Trophoblast cell (in vitro differentiated cells and primary cell): Measurements from ENCODE around the gene TMEM30A.

ENCODE experiments used
- DNase-seq, 2 donors: peaks; one replicate each; pipeline ENCODE4 v3.0.0-alpha.2; 2016
- H2AFZ ChIP-seq: 2 replicates; pipeline ENCODE4 v1.6.1; 2013; ENCODE audit warnings: low read length, moderate library complexity, mild to moderate bottlenecking; ENCODE audit not compliant: insufficient read depth, poor library complexity
- H2AK5ac ChIP-seq: 2 replicates; pipeline ENCODE4 v1.6.1; 2013; ENCODE audit warnings: mild to moderate bottlenecking, low read length
- H2BK120ac ChIP-seq: 2 replicates; pipeline ENCODE4 v1.6.1; 2013; ENCODE audit warnings: low read length, mild to moderate bottlenecking, moderate library complexity; ENCODE audit not compliant: insufficient read depth, poor library complexity
- H2BK12ac ChIP-seq: 2 replicates; pipeline ENCODE4 v1.6.1; 2013; ENCODE audit warnings: mild to moderate bottlenecking, low read length, moderate library complexity
- H2BK5ac ChIP-seq: 2 replicates; pipeline ENCODE4 v1.6.1; 2013; ENCODE audit warnings: low read length, low read depth, moderate library complexity, mild to moderate bottlenecking; ENCODE audit not compliant: poor library complexity
- H3K14ac ChIP-seq: 2 replicates; pipeline ENCODE4 v1.6.1; 2013; ENCODE audit warnings: mild to moderate bottlenecking, low read length
- H3K18ac ChIP-seq: 2 replicates; pipeline ENCODE4 v1.6.1; 2013; ENCODE audit warnings: mild to moderate bottlenecking, low read length
- H3K23ac ChIP-seq: 2 replicates; pipeline ENCODE4 v1.6.1; 2013; ENCODE audit warnings: low read length
- H3K27ac ChIP-seq: 2 replicates; pipeline ENCODE4 v1.5.1; 2013; ENCODE audit warnings: low read depth, mild to moderate bottlenecking, inconsistent platforms, low read length, moderate library complexity
- H3K27me3 ChIP-seq: 2 replicates; pipeline ENCODE4 v1.6.1; 2013; ENCODE audit warnings: inconsistent platforms, mild to moderate bottlenecking, low read length, moderate library complexity; ENCODE audit not compliant: insufficient read depth
- H3K36me3 ChIP-seq, 2 experiments: 1 replicate in 1 of 2; 2 replicates in 1 of 2; pipeline ENCODE4 v1.6.1; 2013; ENCODE audit warnings: low read length in 2 of 2, mild to moderate bottlenecking in 2 of 2, moderate library complexity in 1 of 2; ENCODE audit not compliant: insufficient read depth in 2 of 2, control insufficient read depth in 1 of 2
- H3K4ac ChIP-seq: 2 replicates; pipeline ENCODE4 v1.6.1; 2013; ENCODE audit warnings: low read depth, mild to moderate bottlenecking, low read length, moderate library complexity
- H3K4me1 ChIP-seq, 2 experiments: 1 replicate in 1 of 2; 2 replicates in 1 of 2; pipeline ENCODE4 v1.6.1; 2013; ENCODE audit warnings: low read length in 2 of 2, mild to moderate bottlenecking in 2 of 2, moderate library complexity in 1 of 2; ENCODE audit not compliant: insufficient read depth in 2 of 2, control insufficient read depth in 1 of 2
- H3K4me2 ChIP-seq: 2 replicates; pipeline ENCODE4 v1.6.1; 2013; ENCODE audit warnings: inconsistent platforms, mild to moderate bottlenecking, low read length, moderate library complexity
- H3K4me3 ChIP-seq: 2 replicates; pipeline ENCODE4 v1.5.1; 2013; ENCODE audit warnings: mild to moderate bottlenecking, low read depth, low read length, inconsistent platforms
- H3K79me1 ChIP-seq: one replicate; pipeline ENCODE4 v1.6.1; 2013; ENCODE audit warnings: low read length
- H3K79me2 ChIP-seq: 2 replicates; pipeline ENCODE4 v1.6.1; 2013; ENCODE audit warnings: low read length, mild to moderate bottlenecking; ENCODE audit not compliant: control insufficient read depth, insufficient read depth, poor library complexity
- H3K9ac ChIP-seq: 2 replicates; pipeline ENCODE4 v1.6.1; 2013; ENCODE audit warnings: mild to moderate bottlenecking, low read length
- H3K9me3 ChIP-seq: 2 replicates; pipeline ENCODE4 v1.6.1; 2013; ENCODE audit warnings: low read depth, mild to moderate bottlenecking, control low read depth, inconsistent platforms, low read length; ENCODE audit not compliant: insufficient read depth
- H4K12ac ChIP-seq: 2 replicates; pipeline ENCODE4 v1.6.1; 2013; ENCODE audit warnings: low read depth, mild to moderate bottlenecking, low read length, moderate library complexity
- H4K8ac ChIP-seq: 2 replicates; pipeline ENCODE4 v1.6.1; 2013; ENCODE audit warnings: low read depth, mild to moderate bottlenecking, low read length, moderate library complexity
- H4K91ac ChIP-seq: one replicate; pipeline ENCODE4 v1.6.1; 2013; ENCODE audit warnings: low read depth, mild to moderate bottlenecking, low read length, moderate library complexity
- WGBS: extraction: QIAGEN DNeasy Blood & Tissue Kit; methylation state at CpG from one replicate; pipeline ENCODE4 v1.1.7; 2013; ENCODE audit warnings: missing lambda C conversion rate; ENCODE audit not compliant: insufficient read length, insufficient coverage; ENCODE audit errors: extremely low coverage; 5-methylcytosine and 5-hydroxymethylcytosine counted together

Gene TMEM30A

GRCh38 chr6:75305573-75305972 is 21.0 kb upstream of the TMEM30A start:
- Histone ChIP-seq H3K4me2 (no peak overlapping the region), H3K4ac (no peak overlapping the region), H2BK120ac (no peak overlapping the region), H3K36me3 (no peaks in the 10 kb centered on the region), H3K4me3 (no peak overlapping the region), H4K8ac (no peak overlapping the region), H2AFZ (no peak overlapping the region), H4K12ac (no peak overlapping the region), H3K9me3 (no peaks in the 10 kb centered on the region), H3K27me3 (no peaks in the 10 kb centered on the region), H3K4me1 (peaks cover 0 to 10% of the 10 kb centered on the region in 2 experiments), H3K18ac (no peak overlapping the region), H4K91ac (no peak overlapping the region), H3K23ac (no peak overlapping the region), H2AK5ac (no peak overlapping the region), H3K79me1 (no peaks in the 10 kb centered on the region), H3K14ac (no peak overlapping the region), H2BK12ac (no peak overlapping the region), H3K27ac (no peak overlapping the region), H2BK5ac (no peak overlapping the region), H3K9ac (no peak overlapping the region), H3K79me2 (no peaks in the 10 kb centered on the region)
- no peak for DNase-seq
- WGBS: no CpG with 5 or more reads among the region's 5 CpGs

- Histone ChIP-seq H3K36me3 (no peaks in the 10 kb centered on the region), H3K9ac (no peak overlapping the region), H3K27me3 (no peaks in the 10 kb centered on the region), H2AK5ac (no peak overlapping the region), H2BK12ac (no peak overlapping the region), H3K14ac (no peak overlapping the region), H4K12ac (no peak overlapping the region), H3K79me2 (no peaks in the 10 kb centered on the region), H3K23ac (no peak overlapping the region), H3K4me2 (no peak overlapping the region), H2BK5ac (no peak overlapping the region), H3K9me3 (no peaks in the 10 kb centered on the region), H2AFZ (no peak overlapping the region), H4K91ac (no peak overlapping the region), H3K79me1 (no peaks in the 10 kb centered on the region), H3K4me3 (no peak overlapping the region), H3K27ac (no peak overlapping the region), H3K18ac (no peak overlapping the region), H3K4me1 (no peaks in the 10 kb centered on the region), H2BK120ac (no peak overlapping the region), H3K4ac (no peak overlapping the region), H4K8ac (no peak overlapping the region)
- WGBS: no CpG with 5 or more reads among the region's 3 CpGs
- DNase-seq: no peak
These were observed 17.7 kb upstream of the TMEM30A start for GRCh38 chr6:75302280-75302679.

GRCh38 chr6:75301537-75301936 is 16.9 kb upstream of the TMEM30A start:
- Histone ChIP-seq H3K79me1 (no peaks in the 10 kb centered on the region), H4K91ac (no peak overlapping the region), H3K36me3 (no peaks in the 10 kb centered on the region), H3K23ac (no peak overlapping the region), H3K4me1 (no peaks in the 10 kb centered on the region), H4K12ac (no peak overlapping the region), H3K4me2 (no peak overlapping the region), H3K79me2 (no peaks in the 10 kb centered on the region), H2AFZ (no peak overlapping the region), H3K14ac (no peak overlapping the region), H3K4me3 (no peak overlapping the region), H3K27me3 (no peaks in the 10 kb centered on the region), H4K8ac (no peak overlapping the region), H2BK5ac (no peak overlapping the region), H3K27ac (no peak overlapping the region), H2BK12ac (no peak overlapping the region), H2AK5ac (no peak overlapping the region), H3K9ac (no peak overlapping the region), H2BK120ac (no peak overlapping the region), H3K18ac (no peak overlapping the region), H3K4ac (no peak overlapping the region), H3K9me3 (no peaks in the 10 kb centered on the region)
- no peak for DNase-seq

GRCh38 chr6:75301088-75301487 is 16.5 kb upstream of the TMEM30A start:
- no CpG with 5 or more reads among the region's 2 CpGs for WGBS
- Histone ChIP-seq H3K27ac (no peak overlapping the region), H3K4ac (no peak overlapping the region), H4K12ac (no peak overlapping the region), H2AK5ac (no peak overlapping the region), H3K14ac (no peak overlapping the region), H3K4me2 (no peak overlapping the region), H3K27me3 (no peaks in the 10 kb centered on the region), H3K9ac (no peak overlapping the region), H2BK120ac (no peak overlapping the region), H2AFZ (no peak overlapping the region), H3K4me3 (no peak overlapping the region), H3K23ac (no peak overlapping the region), H3K18ac (no peak overlapping the region), H4K8ac (no peak overlapping the region), H3K4me1 (no peaks in the 10 kb centered on the region), H2BK12ac (no peak overlapping the region), H3K9me3 (no peaks in the 10 kb centered on the region), H3K79me1 (no peaks in the 10 kb centered on the region), H4K91ac (no peak overlapping the region), H3K36me3 (no peaks in the 10 kb centered on the region), H2BK5ac (no peak overlapping the region), H3K79me2 (no peaks in the 10 kb centered on the region)
- no peak for DNase-seq

GRCh38 chr6:75300531-75300855 is 15.9 kb upstream of the TMEM30A start:
- no CpG with 5 or more reads among the region's 1 CpG for WGBS

More at GRCh38 chr6:75300531-75300855, 15.9 kb upstream of the TMEM30A start:
- Histone ChIP-seq H2AFZ (no peak overlapping the region), H4K8ac (no peak overlapping the region), H3K18ac (no peak overlapping the region), H3K27ac (no peak overlapping the region), H2BK12ac (no peak overlapping the region), H3K23ac (no peak overlapping the region), H3K9ac (no peak overlapping the region), H3K14ac (no peak overlapping the region), H3K4me2 (no peak overlapping the region), H3K36me3 (no peaks in the 10 kb centered on the region), H3K4me3 (no peak overlapping the region), H3K79me1 (no peaks in the 10 kb centered on the region), H2BK5ac (no peak overlapping the region), H3K4ac (no peak overlapping the region), H3K9me3 (no peaks in the 10 kb centered on the region), H3K79me2 (no peaks in the 10 kb centered on the region), H4K12ac (no peak overlapping the region), H2AK5ac (no peak overlapping the region), H4K91ac (no peak overlapping the region), H3K27me3 (no peaks in the 10 kb centered on the region), H3K4me1 (no peaks in the 10 kb centered on the region), H2BK120ac (no peak overlapping the region)
- no peak for DNase-seq
